Suppressor macrophage treated with lipopolysaccharide for 1 hour (primary cell): Measurements from ENCODE around the gene C3AR1.
"Not testable (repeated sequence)": the region's sequence is repeated elsewhere in the genome, so short reads cannot be mapped to it uniquely, and the experiment has no call there.

Source experiments
- DNase-seq, 3 donors: peaks; one replicate each; pipeline ENCODE4 v3.0.0-alpha.2; 2020 to 2022

C3AR1 gene

DNA sequence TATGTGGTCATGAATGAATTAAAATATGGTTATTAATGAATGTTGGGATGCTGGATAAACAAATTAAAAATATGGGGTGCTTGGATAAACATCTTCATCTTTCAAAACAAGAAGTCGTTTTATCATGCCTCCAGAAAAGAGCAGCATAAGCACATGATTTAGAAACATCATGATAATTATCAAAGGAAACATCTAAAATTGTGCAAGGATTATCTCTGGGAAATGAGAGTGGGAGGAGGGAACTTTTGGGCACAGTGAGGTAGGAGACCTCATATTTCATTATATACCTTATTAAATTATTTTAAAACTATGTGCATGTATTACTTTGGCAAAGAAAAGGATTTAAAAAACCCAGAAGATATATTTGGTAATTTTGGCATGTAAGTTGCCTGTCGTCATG is 8.9 kb downstream of the C3AR1 start:
- DNase-seq = peak; percentile 48 to 59 (median 50)

DNA sequence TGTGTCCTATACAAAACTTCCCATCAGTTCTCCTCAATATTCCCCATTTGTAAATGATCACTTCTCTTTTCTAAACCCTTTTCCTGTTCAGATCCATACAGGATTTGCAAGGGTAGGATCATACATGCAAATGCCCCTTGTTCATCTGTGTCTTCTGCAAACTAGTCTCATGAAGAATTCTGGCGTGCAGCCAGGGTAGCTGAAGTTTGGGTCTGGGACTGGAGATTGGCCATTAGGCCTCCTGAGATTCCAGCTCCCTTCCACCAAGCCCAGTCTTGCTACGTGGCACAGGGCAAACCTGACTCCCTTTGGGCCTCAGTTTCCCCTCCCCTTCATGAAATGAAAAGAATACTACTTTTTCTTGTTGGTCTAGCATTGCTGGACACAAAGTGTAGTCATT is 11.3 kb downstream of the C3AR1 start:
- peak in 1 of 3 donors; percentile 54 for DNase-seq

DNA sequence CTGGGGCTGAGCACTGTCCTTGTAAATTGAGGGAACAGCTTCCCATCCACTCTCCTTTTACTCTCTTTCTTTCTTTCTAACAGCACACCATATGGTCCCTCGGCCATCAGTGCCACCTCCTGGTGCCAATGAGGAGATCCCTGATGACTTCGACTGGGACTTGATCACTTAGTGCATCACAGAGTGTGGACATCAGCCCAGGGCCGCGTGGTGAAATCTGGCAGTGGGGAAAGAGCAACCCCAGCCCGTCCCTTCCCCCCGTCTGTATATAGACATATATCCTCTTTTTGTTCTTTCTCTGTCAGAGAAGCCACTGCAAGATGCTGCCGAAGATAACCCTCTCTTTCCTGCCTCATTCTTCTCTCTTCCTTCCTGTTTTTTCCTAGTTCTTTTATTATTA is 13.5 kb downstream of the C3AR1 start:
- DNase-seq = peak; percentile 70 to 78 (median 75)

DNA sequence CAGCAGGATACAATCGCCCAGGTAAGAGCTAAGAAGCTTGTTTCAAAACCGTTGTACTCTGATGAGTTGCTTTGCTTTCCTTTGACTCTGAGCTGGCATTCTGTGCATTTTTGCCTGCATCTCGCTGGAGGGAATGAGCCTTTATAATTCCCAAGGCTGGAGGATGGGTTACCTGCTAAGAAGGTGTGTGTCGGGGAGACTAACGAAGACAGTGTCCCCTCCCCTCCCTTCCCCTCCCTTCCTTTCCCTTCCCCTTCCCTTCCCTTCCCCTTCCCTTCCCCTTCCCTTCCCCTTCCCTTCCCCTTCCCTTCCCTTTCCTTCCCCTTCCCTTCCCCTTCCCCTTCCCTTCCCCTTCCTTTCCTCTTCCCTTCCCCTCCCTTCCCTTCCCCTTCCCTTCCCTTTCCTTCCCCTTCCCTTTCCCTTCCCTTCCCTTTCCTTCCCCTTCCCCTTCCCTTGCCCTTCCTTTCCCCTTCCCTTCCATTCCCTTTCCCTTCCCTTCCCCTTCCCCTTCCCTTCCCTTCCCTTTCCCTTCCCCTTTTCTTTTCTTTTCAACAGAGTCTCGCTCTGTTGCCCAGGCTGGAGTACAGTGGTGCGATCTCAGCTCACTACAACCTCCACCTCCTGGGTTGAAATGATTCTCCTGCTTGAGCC is 15.4 kb downstream of the C3AR1 start:
- no peak for DNase-seq

DNA sequence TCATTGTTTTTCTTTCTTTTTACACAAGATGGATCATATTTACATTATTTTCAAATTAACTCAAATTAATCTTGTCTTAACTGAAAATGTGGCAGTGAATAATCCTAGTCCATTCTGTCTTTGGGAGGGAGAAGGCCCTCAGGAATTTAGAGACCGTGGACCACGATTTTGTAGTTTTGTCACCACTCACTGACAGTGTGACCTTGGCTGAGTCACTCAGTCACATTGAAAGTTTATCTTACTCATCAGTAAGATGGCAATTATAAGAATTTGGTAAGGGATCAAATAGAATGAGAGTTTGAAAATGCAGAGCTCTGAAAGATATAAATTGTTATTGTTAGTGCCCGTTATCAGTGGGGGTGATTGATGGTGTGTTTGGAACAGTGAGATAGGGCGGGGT is 17.3 kb downstream of the C3AR1 start:
- DNase-seq = peak in 1 of 3 donors; percentile 42

DNA sequence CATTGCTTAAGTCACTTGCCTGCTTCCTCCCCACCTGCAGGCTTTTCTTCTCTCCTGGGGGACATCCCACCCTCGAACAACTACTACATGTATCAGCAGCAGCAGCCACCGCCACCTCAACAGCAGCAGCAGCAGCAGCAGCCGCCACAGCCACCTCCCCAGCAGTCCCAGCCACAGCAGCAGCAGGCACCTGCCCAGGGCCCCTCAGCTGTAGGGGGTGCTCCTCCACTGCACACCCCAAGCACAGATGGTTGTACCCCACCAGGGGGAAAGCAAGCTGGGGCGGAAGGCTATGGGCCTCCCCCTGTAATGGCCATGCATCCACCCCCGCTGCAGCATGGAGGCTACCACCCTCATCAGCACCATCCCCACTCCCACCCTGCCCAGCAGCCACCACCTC is 18.3 kb downstream of the C3AR1 start:
- DNase-seq = no peak

DNA sequence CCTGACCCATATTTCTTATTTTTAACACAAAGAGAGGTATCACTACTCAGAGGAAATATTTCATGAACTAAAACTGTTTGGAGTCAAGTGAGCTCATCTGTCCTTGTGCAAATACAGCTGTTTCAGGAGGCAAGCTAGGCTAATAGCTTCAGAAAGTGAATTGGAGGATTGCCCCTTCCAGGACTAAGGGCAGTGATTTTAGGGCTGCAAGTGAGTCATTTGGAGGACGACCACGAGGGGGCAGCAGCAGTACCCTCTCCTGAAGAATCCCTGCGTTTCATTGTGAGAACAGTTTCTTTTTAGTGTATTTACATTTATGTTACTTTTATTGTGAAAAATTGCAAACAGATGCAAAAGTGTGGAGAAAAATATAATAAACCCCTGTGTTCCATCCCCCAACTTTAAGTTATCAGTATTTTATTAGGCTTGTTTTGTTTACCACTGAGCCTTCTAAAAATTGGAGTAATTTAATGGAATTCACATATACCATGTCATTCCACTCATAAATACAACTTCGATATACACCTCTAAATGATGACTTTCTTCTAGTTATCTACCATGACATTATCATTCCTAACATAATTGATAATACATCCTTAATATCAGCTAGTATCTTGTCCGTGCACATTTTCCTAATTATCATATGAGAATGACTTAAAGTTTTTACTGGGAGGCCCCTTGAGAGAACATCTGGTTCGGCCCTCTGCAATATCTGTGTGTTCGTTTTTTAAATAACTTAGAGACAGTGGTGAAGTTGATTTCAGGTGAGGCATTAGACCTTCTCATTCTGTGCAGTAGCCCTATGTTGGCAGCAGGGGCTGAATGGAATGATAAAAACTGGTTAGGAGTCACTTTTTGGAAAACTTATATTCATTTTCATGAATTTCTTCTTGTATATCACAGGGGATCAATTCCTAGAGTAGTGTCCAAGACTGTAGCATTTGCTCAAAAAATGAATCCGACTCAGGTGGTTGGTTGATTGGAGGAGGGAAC is 19.9 kb downstream of the C3AR1 start:
- DNase-seq = peak; percentile 86 to 92 (median 90)

DNA sequence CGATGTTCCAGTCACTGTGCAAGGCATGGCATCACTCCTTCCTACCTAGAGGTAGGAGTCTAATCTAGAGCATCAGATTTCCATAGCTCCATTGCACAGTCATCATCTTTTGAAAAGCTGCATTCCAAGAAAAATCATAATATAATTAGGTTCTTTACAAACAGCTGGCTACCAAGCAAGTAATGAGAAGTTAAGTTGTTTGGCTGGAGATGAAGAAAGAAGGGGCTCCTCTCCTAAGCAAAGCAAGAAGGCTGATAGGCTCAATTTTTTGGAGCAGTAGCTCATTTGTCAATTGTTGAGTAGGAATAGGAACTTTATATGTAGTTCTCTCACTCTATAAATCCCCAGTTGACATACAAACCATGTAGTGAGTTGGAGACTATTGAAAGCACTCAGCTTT is 25.4 kb downstream of the C3AR1 start:
- DNase-seq = no peak

DNA sequence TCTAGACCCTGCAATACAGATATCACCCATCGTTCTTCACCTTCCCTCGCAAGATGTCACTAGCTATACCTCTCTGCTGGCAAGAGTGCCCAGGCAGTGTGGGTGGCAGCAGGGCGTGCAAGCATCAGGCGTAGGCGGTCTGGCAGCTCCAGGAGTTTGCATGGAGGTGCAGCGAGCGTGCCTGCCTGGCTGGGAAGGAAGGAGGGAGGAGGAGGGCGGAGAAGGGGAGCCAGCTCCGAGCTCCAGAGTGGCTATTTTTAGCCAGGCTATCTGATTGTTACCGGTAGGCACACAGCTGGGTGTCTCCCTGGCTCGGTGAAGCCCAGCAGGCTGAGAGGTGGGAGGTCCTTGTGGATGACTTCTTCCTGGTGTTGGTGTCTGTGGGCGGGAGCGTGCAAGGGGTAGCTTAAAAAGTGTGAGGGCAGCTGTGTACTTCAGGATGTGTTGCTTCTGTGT is 27.5 kb downstream of the C3AR1 start:
- DNase-seq = peak in 2 of 3 donors; percentile 34 to 52

DNA sequence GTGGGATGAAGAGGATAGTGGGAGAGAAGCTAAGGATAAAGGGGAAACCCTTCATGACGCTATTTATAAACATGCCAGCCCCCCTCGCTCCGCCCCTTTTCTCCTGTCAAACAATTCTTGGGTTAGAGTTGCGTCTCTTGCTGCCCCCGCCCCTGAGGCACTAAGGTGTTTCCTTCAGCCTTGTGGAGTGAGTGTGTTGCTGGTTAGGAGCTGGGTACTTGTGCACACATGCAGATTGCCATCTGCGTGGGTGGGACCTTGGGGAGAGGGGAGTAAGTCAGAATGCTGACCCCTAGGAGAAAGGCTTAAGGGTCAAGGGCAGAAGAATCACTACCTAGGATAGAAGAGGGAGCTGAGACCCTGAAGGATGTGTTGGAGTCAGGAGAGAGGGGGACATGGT is 28.2 kb downstream of the C3AR1 start:
- no peak for DNase-seq

DNA sequence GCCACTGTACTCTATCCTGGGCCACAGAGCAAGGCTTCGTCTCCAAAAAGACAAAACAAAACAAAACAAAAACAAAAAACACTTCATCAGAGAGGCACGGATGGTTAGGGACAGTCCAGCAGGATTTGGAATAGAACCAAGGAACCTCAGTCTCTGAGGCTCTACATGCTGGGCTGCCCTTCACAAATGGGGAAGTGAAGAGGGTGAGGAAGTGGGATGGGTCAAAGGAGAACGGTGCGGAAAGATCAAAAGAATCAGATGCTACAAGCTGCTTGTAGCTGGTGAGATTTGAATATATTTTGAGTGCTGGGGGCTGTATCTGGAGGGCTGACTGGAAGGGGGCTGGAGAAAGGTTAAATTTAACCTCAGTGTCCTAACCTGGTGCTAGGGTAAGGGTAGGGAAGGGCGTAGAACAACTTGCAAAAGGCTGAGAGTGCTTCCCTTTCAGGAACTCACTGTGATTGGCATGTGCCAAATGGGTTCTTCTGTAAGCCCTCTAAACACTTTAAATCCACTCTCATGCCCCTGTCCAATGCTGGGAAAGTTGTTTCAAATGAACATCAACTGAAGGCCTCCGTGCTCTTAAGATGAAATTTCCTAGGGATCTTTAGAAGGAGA is 29.0 kb downstream of the C3AR1 start:
- peak; percentile 71 to 77 (median 75) for DNase-seq

DNA sequence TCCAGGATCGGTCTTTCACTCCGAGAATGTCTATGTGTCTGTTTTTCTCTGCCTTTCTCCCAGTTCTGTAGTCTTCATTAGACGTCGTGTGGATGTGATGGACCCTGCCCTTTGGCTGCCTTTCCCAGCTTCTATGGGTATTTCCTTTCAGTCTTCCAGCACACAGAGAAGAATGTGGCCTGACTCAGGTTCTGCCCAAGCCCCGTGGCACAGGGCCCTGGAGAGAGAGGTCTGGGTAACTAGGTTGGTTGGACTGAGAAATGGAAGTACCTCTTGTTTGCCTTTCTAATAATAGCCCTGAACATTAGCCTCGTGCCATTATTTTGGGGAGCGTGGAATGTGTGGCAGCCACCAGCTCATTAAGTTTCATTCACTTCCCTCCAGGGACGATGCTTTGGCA is 29.8 kb downstream of the C3AR1 start:
- no peak for DNase-seq

DNA sequence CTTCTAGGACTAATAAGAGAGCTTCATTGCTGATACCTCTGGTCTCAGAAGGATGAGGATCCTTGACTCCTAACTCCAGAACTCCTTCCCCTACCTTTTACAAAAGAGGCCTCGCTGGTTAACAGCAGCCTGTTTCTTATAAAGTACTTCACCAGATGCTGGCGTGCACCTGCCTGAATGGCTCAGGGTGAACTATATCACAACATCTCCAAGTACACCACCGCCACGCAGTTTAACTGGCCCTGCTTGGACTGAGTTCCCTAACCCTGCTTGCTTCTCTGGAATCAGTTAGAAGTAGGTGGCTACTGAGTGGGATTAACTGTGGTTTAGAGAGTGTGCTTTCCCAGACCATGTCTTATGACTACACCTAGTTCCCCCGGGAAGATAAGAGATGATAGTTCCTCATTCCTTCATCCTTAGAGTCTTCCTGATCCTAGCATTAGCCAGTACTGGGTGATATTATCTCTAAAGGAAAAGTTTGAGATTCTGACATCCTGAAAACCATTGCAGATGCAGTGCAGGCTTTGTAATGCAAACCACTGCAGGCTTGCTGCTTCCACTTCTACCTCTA is 30.6 kb downstream of the C3AR1 start:
- DNase-seq = peak in 1 of 3 donors; percentile 23

DNA sequence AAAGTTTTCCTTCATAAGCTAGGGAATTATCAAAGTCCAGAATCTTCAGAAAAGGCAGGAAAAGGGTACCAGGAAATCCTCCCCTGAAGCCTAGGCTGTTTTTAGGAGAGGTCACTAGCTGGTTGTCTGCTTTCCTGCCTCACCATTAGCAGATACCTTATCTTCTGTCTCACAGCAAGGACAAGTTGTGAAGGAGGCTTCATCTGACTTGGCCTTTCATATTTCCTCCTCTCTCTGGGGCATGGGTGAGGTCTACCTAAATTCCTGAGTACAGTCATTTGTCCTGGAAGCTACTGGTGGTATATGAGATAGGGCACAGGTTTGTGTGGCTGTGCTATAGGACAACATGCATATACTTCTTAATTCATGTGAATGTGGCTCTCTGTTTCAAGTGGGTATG is 31.4 kb downstream of the C3AR1 start:
- DNase-seq = no peak

DNA sequence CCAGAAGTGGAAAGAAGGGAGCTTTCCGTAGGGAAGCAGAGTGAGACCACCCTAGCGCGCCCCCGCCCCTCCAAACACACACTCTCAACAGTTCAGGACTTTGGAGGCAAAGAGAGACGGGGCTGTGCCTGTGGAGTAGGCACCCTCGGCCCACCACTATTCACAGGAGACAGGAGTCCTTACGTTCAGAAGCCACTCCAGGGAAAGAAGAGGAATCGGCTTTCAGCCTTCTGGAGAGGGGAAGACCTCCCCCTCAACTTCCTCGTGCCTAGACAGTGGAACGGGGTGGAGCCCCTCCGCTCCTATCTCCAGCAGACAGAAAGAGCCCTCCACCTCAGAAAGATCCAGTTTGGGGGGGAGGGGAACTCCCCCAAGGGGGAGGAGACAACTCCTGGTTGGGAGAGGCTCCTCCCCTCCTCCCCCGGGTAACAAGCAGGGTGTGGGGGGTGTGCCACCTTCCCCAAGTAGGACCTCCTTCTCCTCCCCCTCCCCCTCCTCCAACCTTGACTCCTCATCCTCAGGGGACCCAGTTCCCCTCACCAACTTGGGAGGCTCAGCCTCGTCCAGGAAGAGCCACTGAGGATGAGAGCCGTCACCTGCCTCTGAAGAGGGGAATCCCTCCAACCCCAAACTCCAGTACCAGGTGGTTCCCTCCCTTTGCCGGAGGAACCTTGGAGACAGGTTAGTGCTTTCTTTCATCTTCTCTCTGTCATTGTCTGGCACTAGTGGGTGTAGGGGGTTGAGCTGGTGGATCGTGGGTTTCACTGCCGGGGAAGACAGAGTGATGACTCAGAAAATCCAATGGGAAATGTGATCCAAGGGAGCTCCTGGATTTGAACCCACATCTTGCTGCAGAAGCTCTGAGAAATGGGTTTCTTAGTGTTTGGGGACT is 32.8 kb downstream of the C3AR1 start:
- peak in 2 of 3 donors; percentile 33 to 59 for DNase-seq

DNA sequence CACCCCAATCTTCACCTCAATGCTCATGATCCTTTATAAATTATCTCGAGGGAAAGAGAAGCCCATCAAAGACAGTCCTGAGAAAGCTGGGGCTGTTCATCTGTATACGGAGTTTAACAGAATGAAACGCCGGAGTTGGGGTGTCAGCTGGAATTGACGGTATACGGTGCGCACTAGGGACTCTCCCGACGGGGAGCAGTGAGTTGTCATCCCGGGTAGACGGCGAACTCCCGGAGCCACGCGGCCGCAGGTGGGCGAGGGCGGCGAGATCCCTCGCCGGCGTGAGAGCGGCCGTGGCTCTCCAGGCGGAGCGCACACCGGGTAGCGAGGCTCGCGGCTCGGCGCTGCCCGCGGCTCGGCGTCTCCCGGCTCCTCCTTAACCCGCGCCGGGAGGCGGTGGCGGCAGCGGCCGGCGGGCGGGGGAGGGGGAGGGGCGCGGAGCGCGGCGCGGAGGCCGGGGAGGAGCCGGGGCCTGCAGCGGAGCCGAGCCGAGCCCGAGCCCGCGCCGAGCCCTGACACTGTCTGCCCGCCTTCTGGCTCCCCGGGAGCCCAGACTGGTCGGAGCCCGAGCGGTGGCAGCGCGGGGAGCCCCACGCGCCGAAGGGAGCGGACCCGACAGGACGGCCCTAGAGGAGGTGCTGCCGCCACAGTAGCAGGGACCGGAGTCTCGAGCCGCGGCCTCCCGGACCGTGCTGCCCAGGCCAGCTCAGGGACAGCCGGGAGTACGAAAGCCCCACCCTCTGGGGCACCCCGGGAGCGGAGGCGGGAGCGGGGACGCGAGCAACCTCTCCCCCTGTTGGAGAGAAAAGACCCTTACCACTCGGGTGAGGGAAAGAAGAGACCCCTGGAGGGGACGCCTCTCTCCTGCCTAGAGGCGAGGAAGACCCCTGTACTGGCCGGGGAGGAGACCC is 33.7 kb downstream of the C3AR1 start, which contains the start of gene FOXJ2:
TSS of gene FOXJ2 (plus strand) at position 475 of the 911 bp plus-strand sequence. CDS start 7,117 bp downstream, outside the sequence.
- peak; percentile 69 to 90 (median 80) for DNase-seq

DNA sequence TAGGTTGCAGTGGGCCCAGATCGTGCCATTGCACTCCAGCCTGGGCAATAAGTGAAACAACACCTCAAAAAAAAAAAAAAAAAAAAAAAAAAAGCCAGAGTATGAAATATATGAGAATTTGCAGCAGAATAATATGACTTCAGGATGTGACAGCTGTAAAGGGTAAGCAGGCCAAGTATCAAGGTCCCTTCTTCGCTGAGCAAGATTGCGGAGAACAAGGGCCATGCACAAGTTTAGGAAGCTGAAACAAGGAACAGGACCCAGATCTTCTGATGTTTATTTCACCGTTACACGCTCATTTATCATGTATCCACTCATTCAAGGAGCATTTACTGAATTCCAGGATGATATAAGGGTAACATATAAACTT is 34.3 kb downstream of the C3AR1 start:
- no peak for DNase-seq

DNA sequence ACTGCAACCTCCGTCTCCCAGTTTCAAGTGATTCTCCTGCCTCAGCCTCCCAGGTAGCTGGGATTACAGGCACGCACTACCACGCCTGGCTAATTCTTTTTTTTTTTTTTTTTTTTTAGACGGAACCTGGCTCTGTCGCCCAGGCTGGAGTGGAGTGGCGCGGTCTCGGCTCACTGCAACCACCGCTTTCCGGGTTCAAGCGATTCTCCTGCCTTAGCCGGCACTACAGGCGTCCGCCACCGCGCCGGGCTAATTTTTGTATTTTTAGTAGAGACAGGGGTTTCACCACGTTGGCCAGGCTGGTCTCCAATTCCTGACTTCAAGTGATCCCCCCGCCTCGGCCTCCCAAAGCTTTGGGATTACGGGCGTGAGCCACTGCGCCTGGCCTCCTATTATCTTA is 35.1 kb downstream of the C3AR1 start:
- DNase-seq = not testable (repeated sequence)

DNA sequence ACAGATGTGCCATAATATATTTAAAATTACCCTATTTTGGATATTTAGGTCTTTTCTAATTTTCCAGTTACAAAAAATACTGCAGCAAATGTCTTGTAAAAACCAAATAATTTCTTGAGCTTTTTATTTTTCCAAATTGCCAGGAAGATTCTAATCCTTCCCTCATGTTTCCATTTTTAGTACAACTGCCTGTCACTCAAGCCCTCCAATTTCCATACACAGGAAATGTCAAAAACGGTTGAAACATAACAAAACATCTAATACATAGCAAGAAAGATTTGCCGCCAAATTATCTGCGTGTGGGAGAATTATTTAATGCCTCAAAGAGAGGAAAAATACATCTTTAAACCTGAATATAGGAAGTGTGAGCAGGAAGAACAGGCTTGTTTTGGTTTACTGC is 36.0 kb downstream of the C3AR1 start:
- DNase-seq = no peak

DNA sequence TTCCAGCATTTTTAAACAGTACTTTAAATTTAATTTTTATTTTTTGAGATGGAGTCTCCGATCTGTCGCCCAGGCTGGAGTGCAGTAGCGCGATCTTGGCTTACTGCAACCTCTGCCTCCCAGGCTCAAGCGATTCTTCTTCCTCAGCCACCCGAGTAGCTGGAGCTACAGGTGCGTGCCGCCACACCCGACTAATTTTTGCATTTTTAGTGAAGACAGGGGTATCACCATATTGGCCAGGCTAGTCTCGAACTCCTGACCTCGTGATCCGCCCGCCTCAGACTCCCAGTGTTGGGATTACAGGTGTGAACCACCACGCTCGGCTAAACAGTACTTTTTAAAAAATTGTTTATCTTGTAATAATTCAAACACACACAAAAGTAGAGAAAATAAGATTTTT is 37.9 kb downstream of the C3AR1 start:
- DNase-seq = no peak

DNA sequence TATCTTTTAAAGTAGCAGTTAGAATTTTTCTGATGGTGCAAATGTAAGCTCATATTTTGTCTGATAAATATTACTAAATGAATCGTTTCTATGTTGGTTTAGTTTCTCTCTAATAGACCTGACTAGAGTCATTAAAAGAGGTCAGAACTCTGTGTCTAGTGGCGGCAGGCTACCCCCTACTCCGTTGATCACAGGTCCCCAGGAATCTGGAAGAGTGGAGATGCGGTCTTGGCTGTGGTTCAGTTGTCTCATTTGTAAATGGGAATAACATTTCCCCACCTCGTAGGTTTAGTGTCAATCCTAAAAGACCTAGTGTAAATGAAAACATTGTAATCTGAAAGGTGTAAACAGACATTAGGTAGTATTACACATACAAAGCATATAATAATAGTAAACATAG is 38.3 kb downstream of the C3AR1 start:
- DNase-seq = no peak
